IMR-90 (cell line): ENCODE data around the gene STRN. TPM values are rescaled to one million over a fixed set of nuclear protein-coding genes. Genes with fewer than 3 reads are reported as not detected.

Experiments
- ATAC-seq: fragments of 200-7000 bp; cut with Tn5 transposase; 2 replicates; pipeline ENCODE4 v1.9.1; 2020; ENCODE audit warnings: low read depth, mild to moderate bottlenecking, moderate library complexity
- BruUV-seq: library from RNA; stranded (reverse); fragments of 400-500 nt; replicated peaks from 2 replicates; lab custom pipeline; 2021; lab: Mats Ljungman, UMichigan
- CTCF ChIA-PET: fragments of 300-600 bp; formaldehyde crosslinking; extraction: SDS; loops from one replicate; lab custom pipeline; 2021; ENCODE audit warnings: antibody characterized with exemption; lab: Yijun Ruan, JAX
- POLR2A ChIA-PET: fragments of 300-600 bp; sonication (Branson Sonifier 250); formaldehyde crosslinking; loops from one replicate; lab custom pipeline; 2022; ENCODE audit warnings: antibody characterized with exemption; ENCODE audit not compliant: unreplicated experiment; lab: Charles Lee
- DNase-seq: peaks from one replicate; pipeline ENCODE4 v3.0.0; 2013
- H2AFZ ChIP-seq: replicated peaks from 2 replicates; pipeline ENCODE3; 2013; ENCODE audit warnings: low read length, mild to moderate bottlenecking; ENCODE audit not compliant: poor library complexity
- H2AK5ac ChIP-seq: 2 replicates; pipeline ENCODE4 v1.6.1; 2013; ENCODE audit warnings: low read depth, low read length, inconsistent platforms
- H2AK9ac ChIP-seq: replicated peaks from 2 replicates; pipeline ENCODE3; 2013; ENCODE audit warnings: mild to moderate bottlenecking, low read depth, low read length, moderate library complexity; ENCODE audit not compliant: poor library complexity
- H2BK120ac ChIP-seq: 2 replicates; pipeline ENCODE4 v1.6.1; 2013; ENCODE audit warnings: low read depth, low read length, inconsistent platforms
- H2BK15ac ChIP-seq: 3 replicates; pipeline ENCODE4 v1.6.1; 2013; ENCODE audit warnings: low read depth, low read length, inconsistent platforms
- H2BK20ac ChIP-seq: 2 replicates; pipeline ENCODE4 v1.6.1; 2013; ENCODE audit warnings: low read depth, mild to moderate bottlenecking, inconsistent platforms, low read length, moderate library complexity
- H2BK5ac ChIP-seq: 2 replicates; pipeline ENCODE4 v1.6.1; 2013; ENCODE audit warnings: mild to moderate bottlenecking, low read depth, low read length, inconsistent platforms; ENCODE audit not compliant: poor library complexity, severe bottlenecking
- H3K14ac ChIP-seq: replicated peaks from 2 replicates; pipeline ENCODE4 v1.6.1; 2013; ENCODE audit warnings: low read depth, low read length, inconsistent platforms
- H3K18ac ChIP-seq: 2 replicates; pipeline ENCODE4 v1.6.1; 2013; ENCODE audit warnings: low read depth, low read length, control low read depth
- H3K23ac ChIP-seq: 2 replicates; pipeline ENCODE4 v1.6.1; 2013; ENCODE audit warnings: low read depth, low read length, inconsistent platforms
- H3K27ac ChIP-seq: 2 replicates; pipeline ENCODE4 v1.5.1; 2013; ENCODE audit warnings: mild to moderate bottlenecking, control low read depth, low read length; ENCODE audit not compliant: insufficient read depth
- H3K27me3 ChIP-seq: 2 replicates; pipeline ENCODE4 v1.6.1; 2013; ENCODE audit warnings: low read length; ENCODE audit not compliant: control insufficient read depth, insufficient read depth
- H3K36me3 ChIP-seq: 2 replicates; pipeline ENCODE4 v1.6.1; 2013; ENCODE audit warnings: low read length, mixed read lengths; ENCODE audit not compliant: control insufficient read depth, insufficient read depth
- H3K4ac ChIP-seq: 2 replicates; pipeline ENCODE4 v1.6.1; 2013; ENCODE audit warnings: low read depth, low read length, inconsistent platforms
- H3K4me1 ChIP-seq: 2 replicates; pipeline ENCODE4 v1.6.1; 2013; ENCODE audit warnings: low read length, mixed read lengths; ENCODE audit not compliant: control insufficient read depth, insufficient read depth
- H3K4me2 ChIP-seq: 2 replicates; pipeline ENCODE4 v1.6.1; 2013; ENCODE audit warnings: low read depth, mild to moderate bottlenecking, control low read depth, low read length, moderate library complexity
- H3K4me3 ChIP-seq: 2 replicates; pipeline ENCODE4 v1.5.1; 2013; ENCODE audit warnings: low read depth, mild to moderate bottlenecking, control low read depth, low read length, moderate library complexity; ENCODE audit not compliant: insufficient read depth
- H3K56ac ChIP-seq: 2 replicates; pipeline ENCODE4 v1.6.1; 2013; ENCODE audit warnings: low read length, inconsistent platforms; ENCODE audit not compliant: insufficient read depth; ENCODE audit errors: extremely low read depth
- H3K79me1 ChIP-seq, 2 experiments: 2 replicates each; pipeline ENCODE4 v1.6.1; 2013; ENCODE audit warnings: low read length in 2 of 2, inconsistent platforms in 1 of 2, low read depth in 1 of 2
- H3K9ac ChIP-seq: 2 replicates; pipeline ENCODE4 v1.6.1; 2013; ENCODE audit warnings: low read depth, low read length, control low read depth
- H3K9me1 ChIP-seq: 2 replicates; pipeline ENCODE4 v1.6.1; 2013; ENCODE audit warnings: low read length, inconsistent platforms; ENCODE audit not compliant: insufficient read depth
- H3K9me3 ChIP-seq: 2 replicates; pipeline ENCODE4 v1.6.1; 2013; ENCODE audit warnings: low read length; ENCODE audit not compliant: control insufficient read depth, insufficient read depth
- H4K20me1 ChIP-seq: 2 replicates; pipeline ENCODE4 v1.6.1; 2013; ENCODE audit warnings: low read length, inconsistent platforms; ENCODE audit not compliant: insufficient read depth
- H4K5ac ChIP-seq: 2 replicates; pipeline ENCODE4 v1.6.1; 2013; ENCODE audit warnings: mild to moderate bottlenecking, low read depth, low read length, control low read depth
- H4K8ac ChIP-seq, 2 experiments: 2 replicates each; pipeline ENCODE4 v1.6.1; 2013; ENCODE audit warnings: low read depth in 2 of 2, low read length in 2 of 2, control low read depth in 1 of 2, inconsistent platforms in 1 of 2
- H4K91ac ChIP-seq: 2 replicates; pipeline ENCODE4 v1.6.1; 2013; ENCODE audit warnings: low read depth, low read length, inconsistent platforms; ENCODE audit not compliant: insufficient read depth
- CEBPB ChIP-seq: IDR thresholded peaks from 2 replicates; pipeline ENCODE4 v1.6.1; 2012; ENCODE audit warnings: low read depth, low read length, improper control_type of control experiment
- CHD1 ChIP-seq: IDR thresholded peaks from 2 replicates; pipeline ENCODE4 v1.6.1; 2012; ENCODE audit warnings: low read depth, low read length, improper control_type of control experiment
- ELK1 ChIP-seq: fragments of 150-350 bp; IDR thresholded peaks from 2 replicates; pipeline ENCODE4 v1.6.1; 2016; ENCODE audit warnings: low read depth, mild to moderate bottlenecking, low read length, moderate library complexity, borderline replicate concordance
- MAFK ChIP-seq: IDR thresholded peaks from 2 replicates; pipeline ENCODE4 v1.6.1; 2012; ENCODE audit warnings: low read depth, low read length, improper control_type of control experiment
- MAZ ChIP-seq: IDR thresholded peaks from 2 replicates; pipeline ENCODE4 v1.6.1; 2012; ENCODE audit warnings: low read depth, mild to moderate bottlenecking, low read length, improper control_type of control experiment, moderate library complexity, borderline replicate concordance
- NFE2L2 ChIP-seq: fragments of 150-350 bp; IDR thresholded peaks from 2 replicates; pipeline ENCODE4 v1.6.1; 2016; ENCODE audit warnings: low read depth, mild to moderate bottlenecking, low read length
- POLR2A ChIP-seq: IDR thresholded peaks from 2 replicates; pipeline ENCODE4 v1.6.1; 2012; ENCODE audit warnings: mild to moderate bottlenecking, low read depth, low read length
- RFX5 ChIP-seq: IDR thresholded peaks from 2 replicates; pipeline ENCODE4 v1.8.0; 2012; ENCODE audit warnings: low read depth, mild to moderate bottlenecking, low read length, moderate library complexity
- SMC3 ChIP-seq: fragments of 150-350 bp; IDR thresholded peaks from 2 replicates; pipeline ENCODE4 v1.6.1; 2016; ENCODE audit warnings: low read depth, mild to moderate bottlenecking, antibody characterized with exemption, low read length, moderate library complexity
- WGBS, 2 experiments: methylation state at CpG; one replicate each; pipeline versions ENCODE4 v1.1.5 to v1.1.7; 2013; ENCODE audit warnings: missing lambda C conversion rate in 2 of 2; ENCODE audit not compliant: insufficient read length in 1 of 2; ENCODE audit errors: extremely low coverage in 2 of 2; 5-methylcytosine and 5-hydroxymethylcytosine counted together
- dilution Hi-C: fragments of 300-500 bp; cut with HindIII; formaldehyde crosslinking; loops from one replicate; pipeline ENCODE4 v1.14.3; 2018; ENCODE audit warnings: low sequenced_read_pairs; ENCODE audit not compliant: unreplicated experiment
- in situ Hi-C: fragments of 300-500 bp; cut with MboI; formaldehyde crosslinking; loops from 3 replicates; pipeline ENCODE4 v1.14.3; 2019; ENCODE audit warnings: low sequenced_read_pairs, inconsistent platforms, mixed read lengths
- intact Hi-C: fragments of 100-400 bp; cut with micrococcal nuclease; formaldehyde crosslinking; loops from 2 replicates; pipeline ENCODE4 v1.10.0; 2022
- polyA plus RNA-seq, 3 experiments: library from polyadenylated mRNA; depleted of rRNA; stranded (reverse); fragments of >200 nt; gene quantifications; 2 replicates each; pipeline ENCODE4 v1.2.3, GENCODE V29; 2012; ENCODE audit warnings: low replicate concordance in 1 of 3
- total RNA-seq: library from RNA; depleted of rRNA; stranded (reverse); fragments of >200 nt; gene quantifications from 2 replicates; pipeline ENCODE4 v1.2.3, GENCODE V29; 2012
- TF ChIP-seq, protein P1 (sequence below): conservative IDR thresholded peaks from 2 replicates; pipeline ENCODE4 v1.5.1; 2012; ENCODE audit warnings: mild to moderate bottlenecking, low read depth, low read length, improper control_type of control experiment

The STRN gene
- total and polyA plus RNA-seq, 2 of the 4 experiments (the other 2 are of a cell fraction): 5.1 to 23.3 TPM

- Histone ChIP-seq H3K56ac (no peak overlapping the region), H2BK20ac (no peak overlapping the region), H4K8ac (no peak overlapping the region), H2AK9ac (no peak overlapping the region), H3K4ac (no peak overlapping the region), H4K91ac (no peak overlapping the region), H4K20me1 (peaks cover 12% of the 10 kb centered on the region; the same call in 1 of the 2 replicates), H2AFZ (no peak overlapping the region), H3K27ac (no peak overlapping the region), H3K14ac (no peak overlapping the region), H2BK15ac (no peak overlapping the region), H3K23ac (no peak overlapping the region), H2BK120ac (no peak overlapping the region), H3K18ac (no peak overlapping the region), H3K36me3 (no peaks in the 10 kb centered on the region), H2BK5ac (no peak overlapping the region), H3K4me3 (no peak overlapping the region), H3K9me1 (peaks cover 8% of the 10 kb centered on the region), H3K4me2 (no peak overlapping the region), H4K5ac (no peak overlapping the region), H3K27me3 (no peaks in the 10 kb centered on the region), H3K9me3 (no peaks in the 10 kb centered on the region), H3K9ac (no peak overlapping the region), H3K79me1 (peaks cover 35 to 46% of the 10 kb centered on the region in 2 experiments), H3K4me1 (peaks cover 6% of the 10 kb centered on the region), H2AK5ac (no peak overlapping the region)
- ChIA-PET CTCF (no interaction called here), POLR2A (no interaction called here)
- no peak for TF ChIP-seq RFX5
- TF ChIP-seq ELK1: no peak
- TF ChIP-seq, protein P1, sequence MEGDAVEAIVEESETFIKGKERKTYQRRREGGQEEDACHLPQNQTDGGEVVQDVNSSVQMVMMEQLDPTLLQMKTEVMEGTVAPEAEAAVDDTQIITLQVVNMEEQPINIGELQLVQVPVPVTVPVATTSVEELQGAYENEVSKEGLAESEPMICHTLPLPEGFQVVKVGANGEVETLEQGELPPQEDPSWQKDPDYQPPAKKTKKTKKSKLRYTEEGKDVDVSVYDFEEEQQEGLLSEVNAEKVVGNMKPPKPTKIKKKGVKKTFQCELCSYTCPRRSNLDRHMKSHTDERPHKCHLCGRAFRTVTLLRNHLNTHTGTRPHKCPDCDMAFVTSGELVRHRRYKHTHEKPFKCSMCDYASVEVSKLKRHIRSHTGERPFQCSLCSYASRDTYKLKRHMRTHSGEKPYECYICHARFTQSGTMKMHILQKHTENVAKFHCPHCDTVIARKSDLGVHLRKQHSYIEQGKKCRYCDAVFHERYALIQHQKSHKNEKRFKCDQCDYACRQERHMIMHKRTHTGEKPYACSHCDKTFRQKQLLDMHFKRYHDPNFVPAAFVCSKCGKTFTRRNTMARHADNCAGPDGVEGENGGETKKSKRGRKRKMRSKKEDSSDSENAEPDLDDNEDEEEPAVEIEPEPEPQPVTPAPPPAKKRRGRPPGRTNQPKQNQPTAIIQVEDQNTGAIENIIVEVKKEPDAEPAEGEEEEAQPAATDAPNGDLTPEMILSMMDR: no peak
- no peak for TF ChIP-seq NFE2L2
- no peak for TF ChIP-seq POLR2A
- no peak for TF ChIP-seq CHD1
- no peak for TF ChIP-seq SMC3
- no peak for TF ChIP-seq MAFK
- no peak for TF ChIP-seq MAZ
- TF ChIP-seq CEBPB: no peak
- BruUV-seq: no TSS peak
- in situ Hi-C loops (no loop called here), intact Hi-C loops (no loop called here), dilution Hi-C loops (no loop called here)
- WGBS, 2 experiments: no CpG with 5 or more reads among the region's 1 CpG
- DNase-seq (no peak), ATAC-seq (no peak)
Observed at GRCh38 chr2:36949845-36950244, 16.5 kb downstream of the STRN start.
